Ascending aorta (tissue), 2 donors: Measurements from ENCODE around the gene CENPK. TPM values are rescaled to one million over a fixed set of nuclear protein-coding genes. Genes with fewer than 3 reads are reported as not detected.
"Not testable (repeated sequence)": the region's sequence is repeated elsewhere in the genome, so short reads cannot be mapped to it uniquely, and the experiment has no call there.

Experiments
- DNase-seq, 2 donors: peaks; one replicate each; pipeline ENCODE4 v3.0.0-alpha.2; 2019; ENCODE audit warnings: low spot score in 2 of 2
- H3K27ac ChIP-seq, 2 donors: fragments of 200-600 bp; sonication (generic); one replicate each; pipeline ENCODE4 v1.5.1; 2016 to 2017; ENCODE audit warnings: mild to moderate bottlenecking in 1 of 2
- H3K27me3 ChIP-seq: fragments of 200-600 bp; sonication (generic); one replicate; pipeline ENCODE4 v1.5.1; 2017
- H3K36me3 ChIP-seq, 2 donors: fragments of 200-600 bp; sonication (generic); one replicate each; pipeline ENCODE4 v1.5.1; 2016
- H3K4me1 ChIP-seq, 2 donors: fragments of 200-600 bp; sonication (generic); one replicate each; pipeline ENCODE4 v1.5.1; 2016 to 2017; ENCODE audit warnings: mild to moderate bottlenecking in 1 of 2
- H3K4me3 ChIP-seq, 2 donors: fragments of 200-600 bp; sonication (generic); one replicate each; pipeline ENCODE4 v1.5.1; 2016 to 2017; ENCODE audit warnings: mild to moderate bottlenecking in 1 of 2
- H3K9me3 ChIP-seq, 2 donors: fragments of 200-600 bp; sonication (generic); one replicate each; pipeline ENCODE4 v1.5.1; 2016
- intact Hi-C: fragments of 100-400 bp; cut with DNase I; formaldehyde crosslinking; loops from one replicate; pipeline ENCODE4 v1.15.1; 2023
- total RNA-seq: library from RNA; depleted of rRNA; stranded (reverse); fragments of >200 nt; gene quantifications from one replicate; pipeline ENCODE4 v1.1.0, GENCODE V29; 2016
- TF ChIP-seq, protein P1 (sequence below), 3 experiments: fragments of 200-600 bp in 2 of 3; fragments of 450-650 bp in 1 of 3; sonication (generic) in 2 of 3; IDR thresholded peaks; one replicate each; pipeline ENCODE4 v1.5.1; 2016 to 2019; ENCODE audit warnings: antibody characterized with exemption in 3 of 3, mild to moderate bottlenecking in 1 of 3, moderate library complexity in 1 of 3

CENPK gene
- total RNA-seq, 1 donor from 2014 or later: 5.2 TPM

DNA sequence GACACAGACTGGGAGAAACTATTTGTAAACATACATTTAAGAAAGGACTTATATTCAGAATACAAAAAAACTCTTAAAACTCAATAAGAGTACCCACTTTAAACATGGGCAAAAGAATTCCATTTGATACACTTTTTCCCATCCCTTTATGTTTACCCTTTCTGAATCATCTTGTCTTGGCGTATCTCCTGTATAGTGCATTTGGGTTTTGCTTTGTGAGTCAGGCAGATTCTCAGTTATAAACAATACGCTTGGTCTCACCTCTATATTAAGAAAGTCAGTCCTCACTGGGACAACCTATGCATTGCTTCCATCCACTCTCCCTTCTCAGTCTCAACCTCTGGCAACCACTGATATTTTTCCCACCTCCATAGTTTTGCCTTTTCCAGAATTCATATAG, 54.0 kb downstream of the CENPK start:
- H3K9me3 ChIP-seq: no peaks in the 10 kb centered on the region
- H3K36me3 ChIP-seq: no peaks in the 10 kb centered on the region
- H3K27me3 ChIP-seq: no peaks in the 10 kb centered on the region
- no peaks in the 10 kb centered on the region for H3K4me1 ChIP-seq
- intact Hi-C loops: no loop called here
- no peak overlapping the region for H3K4me3 ChIP-seq
- no peak for DNase-seq
- no peak overlapping the region for H3K27ac ChIP-seq
- TF ChIP-seq, protein P1, sequence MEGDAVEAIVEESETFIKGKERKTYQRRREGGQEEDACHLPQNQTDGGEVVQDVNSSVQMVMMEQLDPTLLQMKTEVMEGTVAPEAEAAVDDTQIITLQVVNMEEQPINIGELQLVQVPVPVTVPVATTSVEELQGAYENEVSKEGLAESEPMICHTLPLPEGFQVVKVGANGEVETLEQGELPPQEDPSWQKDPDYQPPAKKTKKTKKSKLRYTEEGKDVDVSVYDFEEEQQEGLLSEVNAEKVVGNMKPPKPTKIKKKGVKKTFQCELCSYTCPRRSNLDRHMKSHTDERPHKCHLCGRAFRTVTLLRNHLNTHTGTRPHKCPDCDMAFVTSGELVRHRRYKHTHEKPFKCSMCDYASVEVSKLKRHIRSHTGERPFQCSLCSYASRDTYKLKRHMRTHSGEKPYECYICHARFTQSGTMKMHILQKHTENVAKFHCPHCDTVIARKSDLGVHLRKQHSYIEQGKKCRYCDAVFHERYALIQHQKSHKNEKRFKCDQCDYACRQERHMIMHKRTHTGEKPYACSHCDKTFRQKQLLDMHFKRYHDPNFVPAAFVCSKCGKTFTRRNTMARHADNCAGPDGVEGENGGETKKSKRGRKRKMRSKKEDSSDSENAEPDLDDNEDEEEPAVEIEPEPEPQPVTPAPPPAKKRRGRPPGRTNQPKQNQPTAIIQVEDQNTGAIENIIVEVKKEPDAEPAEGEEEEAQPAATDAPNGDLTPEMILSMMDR (IDR thresholded peaks at IDR 0.05): no peak

DNA sequence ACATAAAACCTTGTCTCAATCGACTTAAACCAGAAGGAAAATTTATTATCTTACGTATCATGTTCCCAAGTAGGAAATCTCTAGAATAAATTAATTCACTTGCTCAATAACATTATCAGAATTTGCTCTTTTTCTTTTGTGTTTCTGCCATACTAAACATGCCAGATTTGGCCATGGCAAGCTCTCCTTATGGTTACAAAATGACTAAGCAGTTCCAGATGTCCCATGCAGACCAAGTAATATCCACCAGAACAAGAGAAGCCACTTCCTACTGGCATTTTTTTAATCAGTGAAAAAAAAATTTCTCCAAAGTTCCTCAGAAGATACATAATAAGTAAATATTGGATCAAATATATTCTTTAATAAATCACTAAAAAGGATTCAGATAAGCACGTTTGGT, 56.0 kb downstream of the CENPK start:
- no peak for DNase-seq
- H3K27ac ChIP-seq: no peak overlapping the region
- TF ChIP-seq, protein P1 (IDR thresholded peaks at IDR 0.05): no peak
- H3K36me3 ChIP-seq: no peaks in the 10 kb centered on the region
- H3K27me3 ChIP-seq: no peaks in the 10 kb centered on the region
- H3K4me3 ChIP-seq: peak overlapping the region; percentile 7 to 51
- H3K9me3 ChIP-seq: no peaks in the 10 kb centered on the region
- intact Hi-C loops: no loop called here
- H3K4me1 ChIP-seq: no peaks in the 10 kb centered on the region

DNA sequence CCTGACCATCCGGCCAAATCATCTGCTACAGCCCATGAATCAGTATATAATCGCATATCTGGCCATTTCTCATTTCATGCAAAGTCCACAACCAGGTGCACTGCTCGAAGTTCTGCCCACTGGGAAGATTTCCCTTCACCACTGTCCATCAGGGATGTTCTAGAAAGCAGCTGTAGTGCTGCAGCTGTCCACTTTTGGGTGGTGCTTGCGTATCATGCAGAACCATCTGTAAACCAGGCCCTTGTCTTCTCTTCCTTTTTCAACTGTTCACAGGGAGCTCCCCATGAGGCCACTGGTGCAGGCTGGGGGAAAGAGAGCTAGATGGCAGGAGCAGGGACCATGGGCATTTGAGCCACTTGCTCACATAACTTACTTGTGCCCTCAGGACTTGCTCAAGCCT, 73.8 kb downstream of the CENPK start:
- no peak for DNase-seq
- Histone ChIP-seq H3K9me3 (no peaks in the 10 kb centered on the region), H3K27ac (no peak overlapping the region), H3K4me3 (no peak overlapping the region), H3K4me1 (no peaks in the 10 kb centered on the region), H3K36me3 (no peaks in the 10 kb centered on the region), H3K27me3 (no peaks in the 10 kb centered on the region)
- TF ChIP-seq, protein P1 (IDR thresholded peaks at IDR 0.05): no peak
- intact Hi-C loops: loop anchor here (5.0 to 10.0 kb wide), 2 partner anchors 194 to 847 kb away; no protein-coding TSS in a partner anchor

DNA sequence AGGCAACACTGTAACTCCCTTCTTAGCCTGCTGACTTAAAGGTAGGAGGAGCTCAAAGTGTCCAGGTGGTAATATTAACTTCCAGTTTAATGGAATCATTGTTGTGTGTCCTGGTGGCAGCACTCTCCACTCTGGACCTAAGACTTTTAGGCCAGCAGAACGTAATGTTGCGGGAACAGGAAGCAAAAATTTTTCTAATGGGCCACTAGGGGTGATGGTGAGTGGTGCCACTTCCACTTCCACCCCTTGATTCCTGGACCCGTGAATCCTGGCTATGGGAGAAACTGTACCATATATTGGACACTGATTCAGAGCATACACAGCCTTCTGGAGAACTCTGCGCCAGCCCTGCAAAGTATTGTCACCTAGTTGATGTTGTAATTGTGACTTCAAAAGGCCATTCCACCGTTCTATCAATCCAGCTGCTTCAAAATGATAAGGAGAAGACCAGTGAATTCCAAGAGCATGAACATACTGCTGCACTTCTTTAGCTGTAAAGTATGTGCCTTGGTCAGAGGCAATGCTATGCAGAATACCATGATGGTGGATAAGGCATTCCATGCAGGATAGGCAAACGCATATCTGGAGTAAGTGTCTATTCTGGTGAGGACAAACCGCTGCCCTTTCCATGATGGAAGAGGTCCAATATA, 74.8 kb downstream of the CENPK start:
- H3K4me1 ChIP-seq, H3K27me3 ChIP-seq, H3K36me3 ChIP-seq, H3K9me3 ChIP-seq, H3K27ac ChIP-seq, H3K4me3 ChIP-seq, DNase-seq: not testable (repeated sequence)
- intact Hi-C loops: loop anchor here (5.0 to 10.0 kb wide), 2 partner anchors 193 to 846 kb away; no protein-coding TSS in a partner anchor

DNA sequence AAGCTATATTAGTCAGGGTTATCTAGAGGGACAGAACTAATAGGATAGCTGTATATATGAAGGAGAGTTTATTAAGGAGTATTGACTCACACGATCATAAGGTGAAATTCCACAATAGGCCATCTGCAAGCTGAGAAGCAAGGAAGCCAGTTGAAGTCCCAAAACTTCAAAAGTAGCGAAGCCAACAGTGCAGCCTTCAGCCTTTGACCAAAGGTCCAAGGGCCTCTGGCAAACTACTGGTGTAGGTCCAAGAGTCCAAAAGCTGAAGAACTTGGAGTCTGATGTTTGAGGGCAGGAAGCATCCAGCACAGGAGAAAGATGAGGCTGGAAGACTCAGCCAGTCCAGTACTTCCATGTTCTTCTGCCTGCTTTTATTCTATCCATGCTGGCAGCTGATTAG, 76.2 kb downstream of the CENPK start:
- H3K4me1 ChIP-seq, H3K4me3 ChIP-seq, H3K36me3 ChIP-seq, H3K9me3 ChIP-seq, H3K27me3 ChIP-seq, H3K27ac ChIP-seq, DNase-seq: not testable (repeated sequence)
- intact Hi-C loops: loop anchor here (5.0 to 10.0 kb wide), 2 partner anchors 192 to 845 kb away; no protein-coding TSS in a partner anchor

DNA sequence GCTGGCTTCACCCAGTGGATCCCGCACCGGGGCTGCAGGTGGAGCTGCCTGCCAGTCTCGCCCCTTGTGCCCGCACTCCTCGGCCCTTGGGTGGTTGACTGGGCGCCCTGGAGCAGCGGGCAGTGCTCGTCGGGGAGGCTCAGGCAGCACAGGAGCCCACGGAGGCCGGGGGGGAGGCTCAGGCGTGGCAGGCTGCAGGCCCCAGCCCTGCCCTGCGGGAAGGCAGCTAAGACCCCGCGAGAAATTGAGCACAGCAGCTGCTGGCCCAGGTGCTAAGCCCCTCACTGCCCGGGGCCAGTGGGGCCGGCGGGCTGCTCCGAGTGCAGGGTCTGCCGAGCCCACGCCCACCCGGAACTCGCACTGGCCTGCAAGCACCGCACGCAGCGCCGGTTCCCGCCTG, 77.6 kb downstream of the CENPK start:
- TF ChIP-seq, protein P1 (IDR thresholded peaks at IDR 0.05): no peak
- Histone ChIP-seq H3K4me3 (no peak overlapping the region), H3K27me3 (no peaks in the 10 kb centered on the region), H3K4me1 (no peaks in the 10 kb centered on the region), H3K36me3 (no peaks in the 10 kb centered on the region), H3K27ac (no peak overlapping the region), H3K9me3 (no peaks in the 10 kb centered on the region)
- no peak for DNase-seq
- intact Hi-C loops: loop anchor here (5.0 to 10.0 kb wide), 2 partner anchors 191 to 843 kb away; no protein-coding TSS in a partner anchor
